Left colon (tissue), 2 donors: ENCODE data around the gene CSE1L. TPM values are rescaled to one million over a fixed set of nuclear protein-coding genes. Genes with fewer than 3 reads are reported as not detected.
"Not testable (repeated sequence)": the region's sequence is repeated elsewhere in the genome, so short reads cannot be mapped to it uniquely, and the experiment has no call there.

ENCODE experiments used
- ATAC-seq: fragments of 200-7000 bp; cut with Tn5 transposase; one replicate; pipeline ENCODE4 v1.9.1; 2020; ENCODE audit warnings: mild to moderate bottlenecking, moderate library complexity
- DNase-seq, 2 donors: peaks; one replicate each; pipeline ENCODE4 v3.0.0-alpha.2; 2020
- intact Hi-C, 2 donors: fragments of 100-400 bp; cut with DNase I in 1 of 2; cut with micrococcal nuclease in 1 of 2; formaldehyde crosslinking; loops; one replicate each; pipeline versions ENCODE4 v1.11.2 to v1.14.0; 2022; cut with DNase I, micrococcal nuclease
- total RNA-seq, 2 donors: library from RNA; stranded (reverse); fragmentation: NEBNext Ultra II Directional; extraction: Animal tissue kit (Norgen Biotek cat#: 25700); gene quantifications; one replicate each; pipeline ENCODE4 v1.2.1, GENCODE V29; 2021
- donor health status: DM: no; HTN: no; CAD: no.
- donor health status: DM: yes; HTN: yes; CAD: no.

CSE1L gene
- total RNA-seq, 2 donors from 2014 or later = 21.7 to 26.4 TPM

DNA sequence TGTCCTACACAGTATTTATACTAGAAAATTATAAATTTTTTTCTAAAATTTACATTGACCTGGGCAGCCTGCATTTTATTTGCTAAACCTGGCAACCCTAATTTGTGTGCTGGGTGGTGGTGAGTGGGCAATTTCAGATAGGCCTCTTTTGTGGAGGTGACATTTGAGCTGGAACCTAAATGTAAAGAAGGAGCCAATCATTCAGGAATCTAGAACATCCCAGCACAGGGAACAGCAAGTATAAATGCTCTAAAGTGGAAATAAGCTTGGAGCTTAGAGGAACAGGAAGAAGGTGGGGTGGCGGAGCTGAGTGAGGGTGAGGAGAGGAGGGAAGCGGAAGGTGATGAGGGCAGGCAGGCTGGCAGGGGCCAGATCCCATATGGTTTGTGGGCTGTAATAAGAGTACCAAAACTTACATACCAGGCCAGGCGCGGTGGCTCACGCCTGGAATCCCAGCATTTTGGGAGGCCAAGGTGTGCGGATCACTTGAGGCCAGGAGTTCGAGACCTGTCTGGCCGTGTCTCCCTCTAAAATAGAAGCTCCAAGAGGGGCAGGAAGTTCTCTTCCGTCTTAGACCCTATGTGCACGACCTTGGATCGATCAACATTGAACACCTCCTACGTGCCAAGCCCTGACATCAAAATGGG lies 549 bp upstream of the CSE1L start:
- ATAC-seq (no peak), DNase-seq (peak; percentile 43 to 48)

DNA sequence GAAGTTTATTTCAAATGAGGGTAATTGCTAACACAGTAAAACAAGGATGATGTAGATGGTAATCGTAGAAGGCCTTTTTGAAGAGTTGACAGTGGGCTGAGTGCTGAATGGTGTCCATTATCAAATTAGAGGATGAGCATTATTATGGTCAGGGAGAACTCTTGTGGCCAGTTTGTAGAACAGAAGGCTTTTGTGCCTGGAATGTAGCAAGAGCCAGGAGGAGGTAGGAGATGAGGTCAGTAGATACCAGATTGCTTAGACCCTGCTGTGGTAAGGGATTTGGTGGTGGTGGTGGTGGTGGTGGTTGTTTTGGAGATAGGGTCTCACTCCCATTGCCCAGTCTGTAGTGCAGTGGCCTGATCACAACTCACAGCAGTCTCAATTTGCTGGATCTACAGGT lies 6.2 kb downstream of the CSE1L start:
- DNase-seq (no peak), ATAC-seq (no peak)
- intact Hi-C loops = no loop called here

More for the DNA sequence above, 549 bp upstream of the CSE1L start:
- intact Hi-C loops = no loop called here

DNA sequence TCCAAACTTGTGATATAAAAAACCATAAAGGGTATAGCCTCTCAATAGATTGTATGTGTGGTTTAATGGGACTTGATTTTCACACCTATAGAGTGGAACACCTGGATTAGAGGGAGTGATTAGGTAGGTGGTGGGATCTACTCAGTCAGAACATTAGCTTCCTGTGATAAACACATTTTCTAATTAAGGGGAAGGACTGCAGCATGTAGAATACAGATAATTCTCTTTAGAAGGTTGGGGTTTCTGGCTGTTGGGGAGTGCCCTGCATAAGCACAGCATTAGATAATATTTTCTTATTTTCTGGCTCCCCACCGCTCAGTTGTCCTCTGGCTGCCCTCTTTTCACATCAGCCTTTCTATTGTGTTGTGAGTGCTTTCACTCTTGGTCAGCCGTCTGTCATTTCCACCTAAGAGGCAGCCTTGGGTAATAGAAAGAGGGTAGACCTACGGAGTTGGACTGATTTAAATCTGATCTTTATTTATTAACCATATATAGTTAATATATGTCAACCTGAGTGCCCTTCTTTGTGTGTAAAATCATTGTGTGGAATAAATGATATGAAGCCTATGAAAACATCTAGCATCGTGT lies 8.0 kb downstream of the CSE1L start:
- intact Hi-C loops = no loop called here
- no peak for DNase-seq
- no peak for ATAC-seq

DNA sequence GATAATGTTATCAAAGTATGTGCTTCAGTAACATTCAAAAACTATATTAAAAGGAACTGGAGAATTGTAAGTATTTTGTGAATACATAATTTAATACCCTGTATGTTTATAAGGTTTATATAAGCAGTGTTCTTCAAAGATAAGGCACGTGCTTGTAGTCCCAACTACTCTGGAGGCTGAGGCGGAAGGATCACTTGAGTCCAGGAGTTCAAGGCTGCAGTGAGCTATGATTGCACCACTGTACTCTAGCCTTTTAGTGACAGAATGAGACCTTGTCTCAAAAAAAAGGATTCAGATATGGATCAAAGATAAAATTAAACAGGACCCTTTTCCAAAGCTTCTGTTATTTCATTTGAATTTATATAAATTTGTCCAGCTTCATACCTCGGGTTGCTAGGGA lies 17.2 kb downstream of the CSE1L start:
- DNase-seq (no peak), ATAC-seq (no peak)
- intact Hi-C loops = no loop called here

DNA sequence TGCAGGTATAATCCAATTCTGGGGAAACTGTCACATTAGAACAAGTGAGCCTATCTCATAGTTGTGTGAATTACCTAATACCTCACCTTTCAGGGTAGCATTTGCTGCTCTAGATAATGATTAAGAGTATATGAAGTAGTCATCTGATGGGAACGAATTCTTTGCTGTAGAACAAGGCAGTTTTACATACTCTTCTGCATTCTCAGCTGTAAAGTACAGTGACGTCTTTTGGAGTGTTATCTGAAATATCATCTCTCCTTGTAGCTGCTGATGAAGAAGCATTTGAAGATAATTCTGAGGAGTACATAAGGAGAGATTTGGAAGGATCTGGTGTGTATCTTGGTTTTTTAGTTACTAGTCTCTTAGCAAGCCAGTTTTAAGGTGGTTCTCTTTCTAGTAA lies 28.4 kb downstream of the CSE1L start:
- intact Hi-C loops = no loop called here
- ATAC-seq (no peak), DNase-seq (no peak)

DNA sequence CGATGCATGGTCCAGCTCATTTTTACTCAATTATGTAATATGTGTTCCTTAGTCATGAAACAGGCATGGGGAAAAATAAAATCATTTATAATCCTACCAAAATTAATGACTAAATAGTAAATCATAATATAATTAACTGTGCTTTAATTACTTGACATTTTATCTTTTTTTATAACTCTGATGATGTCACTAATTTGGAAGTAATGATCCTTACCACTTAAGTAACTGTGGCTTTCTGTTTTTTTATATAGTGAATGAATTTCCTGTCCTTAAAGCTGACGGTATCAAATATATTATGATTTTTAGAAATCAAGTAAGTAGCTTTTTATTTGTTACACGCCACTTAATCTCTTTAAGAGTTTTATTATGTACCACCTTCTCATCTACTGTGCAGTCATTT lies 32.2 kb downstream of the CSE1L start:
- ATAC-seq (no peak), DNase-seq (no peak)
- intact Hi-C loops = no loop called here

DNA sequence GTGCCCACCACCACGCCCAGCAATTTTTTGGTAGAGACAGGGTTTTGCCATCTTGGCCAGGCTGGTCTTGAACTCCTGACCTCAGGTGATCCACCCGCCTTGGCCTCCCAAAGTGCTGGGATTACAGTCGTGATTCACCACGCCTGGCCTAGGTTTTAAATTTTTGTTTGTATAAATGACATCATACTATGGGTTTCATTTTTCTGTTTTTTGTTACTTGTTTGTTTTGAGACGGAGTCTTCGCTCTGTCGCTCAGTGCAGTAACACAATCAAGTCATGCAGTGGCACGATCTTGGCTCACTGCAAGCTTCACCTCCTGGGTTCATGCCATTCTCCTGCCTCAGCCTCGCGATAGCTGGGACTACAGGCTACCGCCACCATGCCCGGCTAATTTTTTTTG lies 36.2 kb downstream of the CSE1L start:
- ATAC-seq, DNase-seq, intact Hi-C loops: not testable (repeated sequence)

DNA sequence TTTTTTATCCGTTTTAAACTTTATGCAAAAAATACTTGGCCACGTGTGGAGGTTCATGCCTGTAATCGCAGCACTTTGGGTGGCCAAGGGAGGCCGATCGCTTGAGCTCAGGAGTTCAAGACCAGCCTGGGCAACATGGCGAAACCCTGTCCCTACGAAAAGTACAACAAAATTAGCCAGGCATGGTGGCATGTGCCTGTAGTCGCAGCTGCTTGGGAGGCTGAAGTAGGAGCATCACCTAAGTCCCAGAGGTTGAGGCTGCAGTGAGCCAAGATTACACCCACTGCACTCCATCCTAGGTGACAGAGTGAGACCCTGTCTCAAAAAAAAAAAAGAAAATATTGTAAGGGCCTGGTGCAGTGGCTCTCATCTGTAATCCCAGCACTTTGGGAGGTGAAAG lies 45.0 kb downstream of the CSE1L start:
- intact Hi-C loops = no loop called here
- ATAC-seq (no peak), DNase-seq (no peak)

DNA sequence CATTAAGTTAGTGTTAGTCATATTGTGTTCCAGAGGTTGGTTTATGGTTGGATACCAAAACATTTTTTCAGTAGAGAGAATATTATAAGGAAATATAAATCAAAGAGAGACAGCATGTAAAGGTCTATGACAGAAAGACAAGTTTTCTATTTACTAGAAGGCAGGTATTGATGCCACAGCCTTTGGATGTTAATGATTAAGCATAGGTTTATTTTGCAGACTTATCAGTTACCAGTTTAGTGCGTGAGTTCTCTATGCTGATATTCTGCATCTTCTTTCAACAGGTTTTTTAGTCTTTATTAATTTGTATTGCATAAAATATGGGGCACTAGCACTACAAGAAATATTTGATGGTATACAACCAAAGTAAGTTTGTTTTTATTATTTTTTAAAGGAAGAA lies 45.6 kb downstream of the CSE1L start:
- intact Hi-C loops = no loop called here
- ATAC-seq = no peak
- DNase-seq = no peak

DNA sequence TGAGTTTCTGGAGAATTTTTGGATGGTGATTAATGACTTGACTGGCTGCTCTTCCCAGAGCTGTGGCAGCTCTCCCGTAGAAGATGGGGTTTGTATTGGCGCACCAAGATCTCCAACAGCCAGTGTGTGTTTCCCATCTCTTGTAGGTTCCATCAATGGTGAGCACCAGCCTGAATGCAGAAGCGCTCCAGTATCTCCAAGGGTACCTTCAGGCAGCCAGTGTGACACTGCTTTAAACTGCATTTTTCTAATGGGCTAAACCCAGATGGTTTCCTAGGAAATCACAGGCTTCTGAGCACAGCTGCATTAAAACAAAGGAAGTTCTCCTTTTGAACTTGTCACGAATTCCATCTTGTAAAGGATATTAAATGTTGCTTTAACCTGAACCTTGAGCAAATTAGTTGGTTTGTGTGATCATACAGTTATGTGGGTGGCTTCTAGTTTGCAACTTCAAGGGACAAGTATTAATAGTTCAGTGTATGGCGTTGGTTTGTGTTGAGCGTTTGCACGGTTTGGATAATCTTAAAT lies 50.2 kb downstream of the CSE1L start:
- ATAC-seq (no peak), DNase-seq (no peak)
- intact Hi-C loops = no loop called here

DNA sequence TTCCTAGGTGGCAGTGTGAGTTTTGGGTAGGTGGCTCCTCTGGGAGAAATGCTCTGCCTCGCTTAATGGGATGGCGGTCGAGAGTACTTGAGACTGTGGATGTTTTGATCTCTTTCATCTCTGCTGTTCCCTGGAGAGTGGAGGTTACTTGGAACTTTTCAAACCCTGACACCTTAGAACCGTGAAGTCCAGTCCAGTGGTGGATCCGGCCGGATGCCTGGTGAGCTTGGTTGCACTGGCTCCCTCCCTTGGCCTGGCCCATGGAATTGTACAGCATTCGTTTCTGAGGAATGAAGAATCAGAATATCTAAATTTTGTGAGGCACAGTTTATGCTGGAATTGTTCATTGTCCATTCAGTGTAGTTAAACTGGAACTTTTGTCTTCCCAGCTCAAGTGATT lies 51.0 kb downstream of the CSE1L start:
- DNase-seq (no peak), ATAC-seq (no peak)
- intact Hi-C loops = no loop called here

DNA sequence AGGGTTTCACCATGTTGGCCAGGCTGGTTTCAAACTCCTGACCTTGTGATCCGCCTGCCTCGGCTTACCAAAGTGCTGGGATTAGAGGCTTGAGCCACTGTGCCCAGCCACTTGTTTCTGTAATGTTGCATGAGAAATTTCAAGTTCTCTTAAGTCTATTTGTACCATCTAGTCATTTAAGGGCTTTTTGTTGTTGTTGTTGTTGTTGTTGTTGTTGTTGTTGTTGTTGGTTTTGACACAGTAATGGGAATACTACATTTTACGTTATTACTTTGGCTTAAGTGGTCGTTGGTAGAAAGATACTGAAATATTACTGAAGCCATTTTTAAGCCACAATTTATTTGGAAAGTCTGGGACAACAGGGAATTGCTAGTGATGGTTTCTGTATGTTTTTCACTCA lies 52.0 kb downstream of the CSE1L start:
- intact Hi-C loops = no loop called here
- DNase-seq (no peak), ATAC-seq (no peak)

DNA sequence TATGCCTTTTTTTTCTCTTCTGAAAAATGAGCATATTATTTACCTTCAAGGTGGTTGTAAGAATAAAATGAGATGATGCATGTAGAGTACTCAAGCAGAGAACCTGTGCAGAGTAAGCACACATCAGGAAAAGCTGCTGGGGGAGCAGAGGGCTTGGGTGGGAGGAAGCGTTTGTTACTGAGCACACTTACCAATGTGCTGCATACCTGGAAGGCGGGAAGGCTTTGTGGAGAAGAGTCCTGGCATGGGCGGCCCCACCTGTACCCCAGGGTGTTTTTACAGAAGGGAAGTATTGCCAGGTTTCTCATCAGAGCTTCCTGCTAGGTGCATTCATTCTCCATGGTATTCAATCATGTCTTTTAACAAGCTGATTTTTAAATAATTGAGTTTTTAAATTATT lies 52.9 kb downstream of the CSE1L start:
- intact Hi-C loops = no loop called here
- no peak for DNase-seq

DNA sequence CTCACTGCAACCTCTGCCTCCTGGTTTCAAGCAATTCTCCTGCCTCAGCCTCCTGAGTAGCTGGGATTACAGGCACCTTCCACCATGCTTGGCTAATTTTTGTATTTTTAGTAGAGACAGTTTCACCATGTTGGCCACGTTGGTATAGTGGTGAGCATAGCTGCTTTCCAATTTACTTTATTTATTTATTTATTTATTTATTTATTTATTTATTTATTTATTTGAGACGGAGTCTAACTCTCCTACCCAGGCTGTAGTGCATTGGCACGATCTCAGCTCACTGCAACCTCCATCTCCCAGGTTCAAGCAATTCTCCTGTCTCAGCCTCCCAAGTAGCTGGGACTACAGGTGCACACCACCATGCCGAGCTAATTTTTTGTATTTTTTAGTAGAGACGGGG lies 54.2 kb downstream of the CSE1L start:
- intact Hi-C loops, ATAC-seq, DNase-seq: not testable (repeated sequence)

More for the DNA sequence above, 52.9 kb downstream of the CSE1L start:
- no peak for ATAC-seq

DNA sequence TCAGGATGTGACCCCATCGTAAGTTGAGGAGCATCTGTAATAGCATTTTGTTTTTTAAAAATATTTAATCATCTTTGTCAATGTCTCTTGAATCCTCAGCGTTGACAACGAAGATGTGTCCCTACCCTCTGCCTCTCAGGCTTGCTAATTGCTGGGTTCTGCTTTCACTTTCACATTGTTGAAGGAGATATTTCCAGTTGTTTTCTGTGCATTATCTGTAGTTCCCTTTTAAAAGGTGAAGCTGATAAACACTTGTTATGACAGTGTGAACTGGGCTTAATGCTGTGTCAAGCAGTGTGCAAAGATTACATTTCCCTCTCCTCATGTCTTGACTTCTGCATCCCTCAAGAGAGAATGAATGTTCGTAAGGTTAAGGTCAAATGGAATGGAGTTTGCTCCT lies 54.9 kb downstream of the CSE1L start:
- ATAC-seq (no peak), DNase-seq (no peak)
- intact Hi-C loops = no loop called here

DNA sequence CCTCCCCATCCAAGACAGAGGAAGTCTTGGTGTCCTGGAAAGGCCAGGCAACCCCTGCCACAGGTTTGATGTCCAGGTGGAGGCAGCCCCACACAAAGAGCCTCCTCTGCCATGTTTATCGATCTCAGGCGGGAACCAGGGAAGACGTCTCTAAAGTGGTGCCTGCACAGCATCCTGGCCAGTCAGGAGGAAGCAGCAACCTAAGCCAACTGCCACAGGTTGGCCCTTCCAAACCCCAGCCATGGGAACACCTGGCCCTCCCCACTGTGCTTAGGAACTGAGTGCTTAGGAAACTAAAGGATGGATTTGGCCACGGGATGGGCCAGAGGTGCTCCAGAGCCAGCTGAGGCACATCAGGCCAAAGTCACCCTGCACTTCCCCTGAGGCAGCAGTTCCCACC lies 56.9 kb downstream of the CSE1L start:
- ATAC-seq (no peak), DNase-seq (no peak)
- intact Hi-C loops = no loop called here

DNA sequence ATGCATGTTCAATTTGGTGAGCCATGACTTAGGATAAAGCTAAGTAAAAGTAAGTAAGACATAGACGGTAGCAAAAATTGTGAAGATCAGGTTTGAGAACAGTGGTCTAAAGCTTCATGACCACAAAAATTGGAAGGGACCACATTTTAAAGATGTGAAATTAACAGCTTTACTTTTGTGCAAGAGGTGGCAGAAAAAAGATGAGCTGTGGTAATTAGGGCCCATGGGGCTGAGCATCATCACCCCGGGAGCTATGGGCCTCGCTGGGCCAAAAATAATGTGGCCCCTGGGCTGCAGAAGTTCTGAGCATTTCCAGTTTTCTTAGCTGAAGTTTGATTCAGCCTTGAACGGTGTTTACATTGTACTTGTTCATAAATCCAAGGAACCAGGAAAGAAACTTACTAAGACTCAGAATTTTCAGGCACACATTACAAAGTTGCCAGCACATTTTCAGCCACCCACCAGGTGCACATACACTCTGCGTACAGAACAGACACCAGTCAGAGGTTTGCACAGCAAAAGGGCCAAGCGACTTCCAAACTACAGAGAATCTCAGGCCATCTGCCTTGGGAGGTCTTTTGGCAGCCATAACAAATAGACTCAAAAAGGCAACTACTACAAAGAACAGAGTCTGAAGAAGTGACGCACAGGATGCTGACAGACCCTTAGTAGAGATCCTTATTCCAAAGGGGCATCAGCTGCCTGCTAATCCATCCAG lies 57.7 kb downstream of the CSE1L start:
- DNase-seq = no peak
- intact Hi-C loops = no loop called here
- ATAC-seq = no peak

DNA sequence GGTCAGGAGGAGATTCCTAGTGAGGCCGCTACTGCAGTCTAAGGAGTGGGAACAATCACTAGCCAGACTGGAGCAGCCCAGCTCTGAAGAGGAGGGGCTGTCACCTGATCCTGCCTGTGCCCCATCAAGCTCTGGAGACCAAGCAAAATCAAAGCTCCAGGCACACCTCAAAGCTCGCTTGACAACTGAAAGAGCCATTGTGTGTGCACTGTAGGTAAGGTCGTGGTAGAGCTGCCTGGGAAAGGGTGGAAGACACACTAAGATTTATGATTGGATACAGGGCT lies 58.2 kb downstream of the CSE1L start:
- ATAC-seq (no peak), DNase-seq (no peak)
- intact Hi-C loops = no loop called here

DNA sequence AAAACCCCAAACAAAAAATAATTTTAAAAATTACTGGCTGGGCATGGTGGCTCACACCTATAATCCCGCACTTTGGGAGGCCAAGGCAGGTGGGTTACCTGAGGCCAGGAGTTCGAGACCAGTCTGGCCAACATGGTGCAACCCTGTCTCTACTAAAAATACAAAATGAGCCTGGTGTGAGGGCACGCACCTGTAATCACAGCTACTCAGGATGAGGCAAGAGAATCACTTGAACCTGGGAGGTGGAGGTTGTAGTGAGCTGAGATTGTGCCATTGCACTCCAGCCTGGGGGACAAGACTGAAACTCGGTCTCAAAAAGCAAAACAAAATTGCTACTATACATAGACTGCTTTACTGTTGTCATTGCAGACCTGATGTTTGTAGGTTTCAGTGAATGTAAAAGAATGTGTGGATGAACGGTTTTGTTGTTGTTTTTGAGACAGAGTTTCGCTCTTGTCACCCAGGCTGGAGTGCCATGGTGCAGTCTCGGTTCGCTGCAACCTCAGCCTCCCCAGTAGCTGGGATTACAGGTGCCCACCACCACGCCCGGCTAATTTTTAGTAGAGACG lies 59.0 kb downstream of the CSE1L start:
- ATAC-seq, intact Hi-C loops, DNase-seq: not testable (repeated sequence)

DNA sequence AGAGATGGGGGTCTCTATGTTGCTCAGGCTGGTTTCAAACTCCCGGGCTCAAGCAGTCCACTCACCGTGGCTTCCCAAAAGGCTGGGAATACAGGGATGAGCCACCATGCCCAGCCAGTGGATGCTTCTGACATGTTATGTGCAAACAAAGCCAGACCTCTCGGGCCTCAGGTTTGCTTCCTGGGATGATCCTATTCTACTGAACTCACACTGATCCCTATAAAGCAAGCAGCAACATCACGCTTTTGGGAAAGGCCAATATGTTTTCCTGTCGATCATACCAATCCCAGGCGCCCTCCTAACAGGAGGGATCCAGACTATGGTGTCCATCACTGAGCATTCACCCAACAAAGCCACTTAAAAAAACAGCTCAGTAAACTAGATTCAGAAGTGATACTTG lies 60.2 kb downstream of the CSE1L start:
- ATAC-seq (no peak), DNase-seq (no peak)
- intact Hi-C loops = no loop called here
